AML-193 (cell line): ENCODE measurements around the gene APBA2.

Source experiments
- DNase-seq, 2 experiments: peaks; one replicate each; lab custom pipeline; 2025; lab: John Stamatoyannopoulos, UW

Gene APBA2

DNA sequence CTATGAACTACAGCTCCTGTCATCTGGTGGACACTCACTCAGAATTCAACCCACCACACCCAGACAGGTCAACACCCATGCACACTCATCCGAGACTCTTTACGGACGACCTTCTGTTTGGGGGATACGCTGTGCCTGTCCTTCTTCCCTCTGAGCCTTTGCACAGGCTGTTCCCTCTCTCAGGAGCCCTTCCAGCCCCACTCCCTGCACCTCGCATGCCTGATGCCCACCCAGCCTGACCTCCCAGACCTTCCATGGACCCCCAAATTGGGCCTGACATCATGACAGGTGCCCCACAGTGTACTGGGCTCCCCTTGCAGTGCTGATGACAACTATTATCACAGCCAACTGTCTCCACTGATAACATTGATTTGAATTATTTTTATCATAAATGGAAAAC is 248.0 kb downstream of the APBA2 start:
- no peak for DNase-seq

GRCh38 chr15:29134239-29134638 is 248.5 kb downstream of the APBA2 start:
- no peak for DNase-seq

DNA sequence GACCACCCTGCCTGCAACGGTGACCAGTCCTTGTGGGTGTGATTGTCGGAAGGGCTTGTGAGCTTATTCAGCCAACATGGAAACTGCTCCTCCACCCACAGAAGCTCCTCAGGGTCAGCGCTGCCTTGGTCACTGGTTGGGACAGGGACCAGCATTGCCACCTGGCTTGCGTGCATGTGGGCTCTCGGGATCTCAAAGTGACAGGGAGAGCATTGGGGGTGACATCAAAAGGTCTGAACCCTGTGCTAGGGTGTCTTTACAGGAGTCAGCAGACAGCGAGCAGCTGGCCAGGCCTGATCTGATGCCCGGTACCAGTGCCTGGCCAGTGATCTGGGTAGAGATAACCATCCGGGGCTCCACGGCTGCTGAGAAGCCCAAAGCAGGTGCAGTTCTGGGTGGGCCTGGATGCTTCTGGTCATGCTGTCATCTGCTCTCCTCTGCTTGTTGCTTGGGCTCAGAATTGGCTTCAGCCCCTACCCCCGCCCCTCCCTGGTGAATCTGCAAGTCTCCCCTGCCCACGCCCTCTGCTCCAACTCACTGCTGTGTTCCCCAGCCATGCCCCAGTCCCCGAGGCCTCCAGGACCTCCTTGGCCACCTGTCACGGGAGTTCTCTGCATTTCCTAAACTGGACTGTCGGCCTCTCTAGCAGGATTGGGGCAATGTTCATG is 249.0 kb downstream of the APBA2 start:
- DNase-seq = no peak

- DNase-seq = no peak
These were observed 249.5 kb downstream of the APBA2 start for GRCh38 chr15:29135309-29135657.

DNA sequence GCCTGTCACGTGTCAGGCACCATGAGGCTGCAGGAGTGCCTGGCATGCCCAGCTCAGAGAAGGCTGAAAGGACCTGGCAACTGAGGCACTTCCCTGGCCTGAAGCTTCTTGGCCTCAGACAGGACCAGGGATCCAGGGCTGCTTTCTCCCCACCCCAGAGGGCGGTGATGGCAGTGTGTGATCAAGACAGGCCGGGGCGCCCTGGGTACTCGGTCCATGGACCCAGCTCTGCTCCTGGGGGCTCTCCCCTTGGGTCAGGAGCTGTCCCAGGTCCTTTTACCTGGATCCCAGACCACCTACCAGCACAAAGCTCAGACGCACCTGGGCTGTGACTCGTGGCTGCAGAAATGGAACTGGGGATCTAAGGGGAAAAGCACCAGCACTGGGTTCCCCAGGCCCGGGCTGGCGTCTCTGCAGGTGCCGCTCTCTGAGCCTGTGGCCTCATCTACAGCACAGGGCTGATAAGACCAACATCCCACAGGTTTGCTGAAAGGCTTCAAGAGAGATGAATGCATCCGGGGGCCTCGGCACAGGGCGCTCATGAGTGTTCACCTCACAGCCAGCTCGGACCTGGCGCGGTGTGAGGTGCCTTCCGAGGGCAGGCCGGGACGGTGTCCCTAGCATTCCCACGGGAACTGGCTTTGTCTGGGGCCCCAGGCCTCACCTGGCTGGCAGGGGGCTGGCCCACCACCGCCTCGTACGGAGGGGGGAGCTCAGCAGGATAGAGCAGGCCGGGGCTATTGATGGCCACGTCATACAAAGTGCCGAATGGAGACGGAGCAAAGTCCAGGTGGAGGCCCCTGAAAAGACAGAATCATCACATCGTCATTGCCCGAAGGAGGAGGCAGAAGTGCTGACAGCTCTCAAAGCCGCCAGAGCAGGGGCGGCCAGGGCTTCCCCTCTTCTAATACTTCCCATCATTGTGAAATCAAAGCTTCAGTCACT is 250.2 kb downstream of the APBA2 start:
- DNase-seq = no peak

DNA sequence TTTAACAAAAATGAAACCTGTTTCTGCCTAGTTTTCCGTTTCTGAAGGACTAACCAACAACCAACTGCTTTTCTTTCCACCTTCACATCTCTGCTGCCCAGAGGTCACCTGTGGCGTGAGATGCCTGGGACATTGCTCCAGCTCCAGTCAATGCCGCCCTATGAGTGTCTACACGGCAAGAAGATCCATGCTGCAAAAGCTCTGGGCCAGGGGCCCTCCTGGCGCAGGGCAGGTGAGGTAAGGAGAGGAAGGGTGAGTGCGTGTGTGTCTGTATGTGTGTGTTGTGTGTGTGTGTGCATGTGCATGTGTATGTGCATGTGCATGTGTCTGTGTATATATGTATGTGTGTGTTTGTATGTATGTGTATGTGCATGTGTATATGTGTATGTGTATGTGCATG is 252.5 kb downstream of the APBA2 start:
- no peak for DNase-seq

- DNase-seq = no peak
These were observed 253.3 kb downstream of the APBA2 start for GRCh38 chr15:29139072-29139471.

- DNase-seq = peak in 1 of 2 experiments; percentile 3
These were observed 254.0 kb downstream of the APBA2 start for GRCh38 chr15:29139540-29140459.

- no peak for DNase-seq
These were observed 254.9 kb downstream of the APBA2 start for GRCh38 chr15:29140475-29141307.

- DNase-seq = no peak
These were observed 255.7 kb downstream of the APBA2 start for GRCh38 chr15:29141308-29142128.

DNA sequence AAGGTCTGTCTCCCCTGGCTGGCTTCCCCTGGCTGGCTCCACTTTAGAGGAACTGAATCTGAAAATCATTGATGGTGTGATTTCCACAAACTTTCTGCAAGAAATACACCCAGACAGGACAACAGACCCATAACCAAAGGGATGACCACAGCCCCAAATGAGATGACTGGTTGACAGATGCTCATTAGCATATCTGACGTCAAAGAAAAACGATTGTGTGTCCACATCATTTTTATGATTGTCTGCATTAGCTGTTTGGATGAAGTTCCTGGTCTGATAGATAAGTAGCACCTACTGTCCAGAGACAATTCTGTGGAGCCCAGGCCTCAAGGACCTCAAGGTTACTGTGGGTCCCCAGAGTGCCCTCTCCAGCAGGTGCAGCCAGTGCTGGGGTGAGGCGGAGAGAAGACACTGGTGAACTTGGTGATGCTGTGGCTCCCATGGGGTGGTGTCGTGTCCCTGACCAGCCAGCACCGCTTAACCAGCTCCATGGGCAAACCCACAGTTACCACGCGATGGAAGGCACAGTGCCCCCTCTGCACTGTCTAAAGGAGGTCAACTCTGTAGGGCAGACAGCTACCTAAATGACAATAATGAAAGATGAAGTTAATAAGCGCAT is 256.5 kb downstream of the APBA2 start:
- DNase-seq = no peak

DNA sequence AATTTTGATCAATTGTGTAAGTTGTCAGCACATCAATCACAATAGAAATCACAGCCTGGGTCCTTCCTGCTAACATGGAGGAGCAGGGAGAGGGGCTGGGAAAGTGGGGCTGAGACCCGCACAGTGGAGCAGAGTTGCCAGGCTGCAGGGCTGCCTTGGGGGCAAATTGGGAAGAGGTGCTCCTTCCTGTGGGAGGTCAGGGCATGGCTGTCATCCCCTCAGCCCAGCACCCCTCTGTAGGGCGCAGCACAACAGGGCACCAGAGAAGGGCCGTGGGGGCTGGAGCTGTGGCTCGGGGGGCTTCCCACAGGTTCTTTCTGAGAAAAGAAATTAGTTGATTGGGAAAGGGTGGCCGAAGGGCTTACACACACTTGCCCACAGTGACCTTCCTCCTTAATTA is 257.5 kb downstream of the APBA2 start:
- no peak for DNase-seq

DNA sequence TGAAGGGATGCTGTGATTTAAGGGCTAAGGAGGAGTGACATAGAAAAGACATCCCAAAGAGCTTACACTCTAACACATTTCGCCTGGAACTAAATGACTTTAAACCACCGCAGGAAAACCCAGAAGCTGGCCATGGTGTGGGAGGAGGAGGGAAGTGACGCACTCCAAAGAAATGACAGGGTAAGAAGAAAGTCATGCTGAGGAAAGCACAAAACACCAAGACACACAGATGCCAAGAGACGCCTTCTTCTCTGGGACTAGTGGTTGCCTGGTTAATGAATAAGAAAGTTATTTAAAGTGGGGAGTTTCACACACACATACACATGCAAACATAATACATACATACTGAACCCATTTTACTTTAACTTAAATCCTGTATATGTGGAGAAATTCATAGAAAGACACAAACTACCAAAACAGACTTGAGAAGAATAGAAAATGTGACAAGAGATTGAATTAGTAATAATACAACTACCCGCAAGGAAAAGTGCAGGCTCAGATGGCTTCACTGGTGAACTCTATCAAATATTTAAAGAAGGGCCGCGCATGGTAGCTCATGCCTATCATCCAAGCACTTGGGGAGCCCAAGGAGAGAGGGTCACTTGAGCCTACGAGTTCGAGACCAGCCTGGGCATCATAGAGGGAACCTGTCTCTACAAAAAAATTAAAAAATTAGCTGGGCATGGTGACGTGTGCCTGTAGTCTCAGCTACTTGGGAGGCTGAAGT is 258.3 kb downstream of the APBA2 start:
- DNase-seq = no peak

DNA sequence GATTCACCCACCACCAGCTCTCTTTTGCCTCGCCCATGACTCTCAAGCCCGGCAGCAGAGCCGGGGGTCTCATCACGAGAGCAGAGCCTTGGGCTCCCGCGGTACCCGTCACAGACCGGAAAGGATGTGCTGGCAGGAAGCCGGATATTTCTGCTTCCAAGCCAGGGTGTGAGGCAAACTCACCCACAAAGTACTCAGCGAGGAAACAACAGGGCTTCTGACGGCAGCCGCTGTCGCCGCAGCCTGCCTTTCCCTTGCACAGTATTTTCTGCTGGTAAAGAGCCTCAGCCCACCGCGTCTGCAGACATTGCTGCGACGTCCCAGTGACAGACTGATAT is 263.9 kb downstream of the APBA2 start:
- DNase-seq = no peak

GRCh38 chr15:29150515-29151483 is 265.0 kb downstream of the APBA2 start:
- DNase-seq = no peak

- DNase-seq = no peak
These were observed 265.7 kb downstream of the APBA2 start for GRCh38 chr15:29151484-29151857.

DNA sequence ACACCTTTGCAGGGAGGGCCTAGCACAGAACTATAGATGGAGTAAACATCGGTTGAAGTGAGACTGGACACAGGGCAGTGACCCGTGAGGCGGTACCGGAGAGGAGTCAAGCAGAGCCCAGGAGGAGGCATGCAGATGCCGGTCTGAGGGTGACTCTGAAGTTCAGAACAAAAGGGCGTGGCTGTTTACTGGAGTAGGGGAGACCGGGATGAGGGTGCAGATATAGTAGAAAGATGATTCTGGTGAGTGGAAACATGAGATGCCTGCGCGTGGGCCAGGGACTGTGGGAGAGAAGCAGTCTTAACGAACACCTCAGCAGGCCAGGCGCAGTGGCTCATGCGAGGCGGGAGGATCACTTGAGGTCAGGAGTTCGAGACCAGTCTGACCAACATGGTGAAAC is 270.7 kb downstream of the APBA2 start:
- DNase-seq = no peak

- no peak for DNase-seq
These were observed 274.1 kb downstream of the APBA2 start for GRCh38 chr15:29159771-29160455.
